Skeletal muscle tissue (tissue), 4 donors: ENCODE data around the gene CYP19A1. TPM values are rescaled to one million over a fixed set of nuclear protein-coding genes. Genes with fewer than 3 reads are reported as not detected.

Experiments used
- H3K27ac ChIP-seq: one replicate; pipeline ENCODE4 v1.7.0; 2013; ENCODE audit warnings: mild to moderate bottlenecking, low read depth, low read length, inconsistent platforms
- H3K27me3 ChIP-seq, 3 donors: one replicate each; pipeline ENCODE4 v1.7.0; 2013; ENCODE audit warnings: low read length in 3 of 3; ENCODE audit not compliant: control insufficient read depth in 3 of 3, insufficient read depth in 3 of 3
- H3K36me3 ChIP-seq, 3 donors: one replicate each; pipeline ENCODE4 v1.7.0; 2013; ENCODE audit warnings: low read length in 3 of 3; ENCODE audit not compliant: control insufficient read depth in 3 of 3, insufficient read depth in 3 of 3
- H3K4me1 ChIP-seq, 3 donors: one replicate each; pipeline ENCODE4 v1.7.0; 2013; ENCODE audit warnings: low read length in 3 of 3, mild to moderate bottlenecking in 3 of 3; ENCODE audit not compliant: control insufficient read depth in 3 of 3, insufficient read depth in 3 of 3
- H3K4me3 ChIP-seq, 3 donors: one replicate each; pipeline ENCODE4 v1.7.0; 2013; ENCODE audit warnings: low read length in 3 of 3
- H3K9ac ChIP-seq, 3 donors: one replicate each; pipeline ENCODE4 v1.7.0; 2013; ENCODE audit warnings: low read length in 3 of 3, mild to moderate bottlenecking in 3 of 3, moderate library complexity in 2 of 3, low read depth in 1 of 3
- H3K9me3 ChIP-seq, 3 donors: one replicate each; pipeline ENCODE4 v1.7.0; 2013; ENCODE audit warnings: low read length in 3 of 3; ENCODE audit not compliant: control insufficient read depth in 3 of 3
- total RNA-seq: library from RNA; depleted of rRNA; stranded (reverse); fragments of >200 nt; gene quantifications from one replicate; pipeline ENCODE4 v1.2.3, GENCODE V29; 2014
- donor health status: Osteomylitis.

Gene CYP19A1
- 0.52 TPM for total RNA-seq

GRCh38 chr15:51338496-51338895 is at the start of gene CYP19A1:
Gene CYP19A1, minus strand, starts transcription at chr15:51338596. Its CDS starts 95,684 bp downstream, at chr15:51242912.
- H3K27me3 ChIP-seq, result peaks cover 0 to 5% (median 4%) of the 10 kb centered on the region in 3 donors
- no peak within 1 kb of the TSS for H3K4me3 ChIP-seq
- H3K9me3 ChIP-seq, result no peaks in the 10 kb centered on the region
- no peak within 1 kb of the TSS for H3K9ac ChIP-seq
- no peaks in the 10 kb centered on the region for H3K36me3 ChIP-seq
- no peak within 1 kb of the TSS for H3K27ac ChIP-seq
- peaks cover 19 to 27% (median 24%) of the 10 kb centered on the region in 3 donors for H3K4me1 ChIP-seq

GRCh38 chr15:51387699-51388041 is 49.3 kb upstream of the CYP19A1 start:
- Histone ChIP-seq H3K27ac (no peak overlapping the region), H3K27me3 (no peaks in the 10 kb centered on the region), H3K4me1 (no peaks in the 10 kb centered on the region), H3K9me3 (no peaks in the 10 kb centered on the region), H3K36me3 (no peaks in the 10 kb centered on the region), H3K4me3 (no peak overlapping the region), H3K9ac (no peak overlapping the region)

GRCh38 chr15:51386960-51387698 is 48.7 kb upstream of the CYP19A1 start:
- Histone ChIP-seq H3K4me3 (no peak overlapping the region), H3K27ac (no peak overlapping the region), H3K27me3 (no peaks in the 10 kb centered on the region), H3K9me3 (no peaks in the 10 kb centered on the region), H3K36me3 (no peaks in the 10 kb centered on the region), H3K4me1 (no peaks in the 10 kb centered on the region), H3K9ac (no peak overlapping the region)

- no peaks in the 10 kb centered on the region for H3K27me3 ChIP-seq
- H3K4me1 ChIP-seq, result no peaks in the 10 kb centered on the region
- no peak overlapping the region for H3K4me3 ChIP-seq
- H3K27ac ChIP-seq, result no peak overlapping the region
- no peak overlapping the region for H3K9ac ChIP-seq
- no peaks in the 10 kb centered on the region for H3K36me3 ChIP-seq
- no peaks in the 10 kb centered on the region for H3K9me3 ChIP-seq
Measured at GRCh38 chr15:51386486-51386885, 48.1 kb upstream of the CYP19A1 start.

GRCh38 chr15:51386029-51386428 is 47.6 kb upstream of the CYP19A1 start:
- H3K4me1 ChIP-seq, result peaks cover 0 to 2% (median 2%) of the 10 kb centered on the region in 3 donors
- no peaks in the 10 kb centered on the region for H3K9me3 ChIP-seq
- no peak overlapping the region for H3K9ac ChIP-seq
- no peak overlapping the region for H3K4me3 ChIP-seq
- no peak overlapping the region for H3K27ac ChIP-seq
- H3K27me3 ChIP-seq, result no peaks in the 10 kb centered on the region
- no peaks in the 10 kb centered on the region for H3K36me3 ChIP-seq

GRCh38 chr15:51382787-51383186 is 44.4 kb upstream of the CYP19A1 start:
- Histone ChIP-seq H3K27ac (no peak overlapping the region), H3K4me1 (peaks cover 0 to 5% (median 3%) of the 10 kb centered on the region in 3 donors), H3K9ac (no peak overlapping the region), H3K36me3 (no peaks in the 10 kb centered on the region), H3K9me3 (no peaks in the 10 kb centered on the region), H3K4me3 (no peak overlapping the region), H3K27me3 (no peaks in the 10 kb centered on the region)

- H3K36me3 ChIP-seq, result no peaks in the 10 kb centered on the region
- H3K9ac ChIP-seq, result no peak overlapping the region
- no peak overlapping the region for H3K27ac ChIP-seq
- H3K4me3 ChIP-seq, result no peak overlapping the region
- H3K4me1 ChIP-seq, result peaks cover 0 to 5% (median 3%) of the 10 kb centered on the region in 3 donors
- no peaks in the 10 kb centered on the region for H3K27me3 ChIP-seq
- H3K9me3 ChIP-seq, result no peaks in the 10 kb centered on the region
Measured at GRCh38 chr15:51380999-51381806, 42.8 kb upstream of the CYP19A1 start.

- Histone ChIP-seq H3K9me3 (no peaks in the 10 kb centered on the region), H3K36me3 (no peaks in the 10 kb centered on the region), H3K27me3 (no peaks in the 10 kb centered on the region), H3K4me3 (no peak overlapping the region), H3K9ac (peak overlapping the region in 1 of 3 donors; percentile 2), H3K27ac (no peak overlapping the region), H3K4me1 (peaks cover 0 to 5% (median 3%) of the 10 kb centered on the region in 3 donors)
Measured at GRCh38 chr15:51379390-51379789, 41.0 kb upstream of the CYP19A1 start.

- Histone ChIP-seq H3K4me1 (peaks cover 0 to 5% (median 3%) of the 10 kb centered on the region in 3 donors), H3K9ac (no peak overlapping the region), H3K36me3 (no peaks in the 10 kb centered on the region), H3K27ac (no peak overlapping the region), H3K27me3 (no peaks in the 10 kb centered on the region), H3K9me3 (no peaks in the 10 kb centered on the region), H3K4me3 (no peak overlapping the region)
Measured at GRCh38 chr15:51378406-51378805, 40.0 kb upstream of the CYP19A1 start.
